Esophagus squamous epithelium (tissue), 4 donors: Measurements from ENCODE around the gene CD276.

ENCODE experiments used
- CTCF ChIP-seq, 6 experiments: fragments of 450-650 bp in 4 of 6; fragments of 200-600 bp in 2 of 6; sonication (generic) in 2 of 6; IDR thresholded peaks; one replicate each; pipeline ENCODE4 v1.5.1; 2016 to 2019; ENCODE audit warnings: antibody characterized with exemption in 6 of 6, mild to moderate bottlenecking in 4 of 6, moderate library complexity in 4 of 6
- POLR2A ChIP-seq, 4 donors: fragments of 450-650 bp; IDR thresholded peaks; one replicate each; pipeline ENCODE4 v1.6.1; 2017; ENCODE audit warnings: antibody characterized with exemption in 4 of 4, mild to moderate bottlenecking in 4 of 4, moderate library complexity in 3 of 4

GRCh38 chr15:73660455-73660854 lies 23.7 kb upstream of the CD276 start:
- TF ChIP-seq POLR2A (IDR thresholded peaks at IDR 0.05) (no peak), CTCF (IDR thresholded peaks at IDR 0.05) (no peak)
